ENCODE results near the gene PLEKHG4. TPM values are rescaled to one million over a fixed set of nuclear protein-coding genes. Genes with fewer than 3 reads are reported as not detected.
A peak's percentile ranks its signal among the peaks of the same experiment; 100 is the strongest.

Gene PLEKHG4
- polyA plus RNA-seq, 2 of the 4 experiments (the other 2 are of a cell fraction): 10.0 to 15.9 TPM

- CTCF ChIA-PET: interaction anchor here (0.5 to 5.4 kb wide), 24 partner anchors 9 to 580 kb away, joined by 3 to 36 read pairs (median 4); partner anchors contain the start of genes KCTD19, LRRC36, SLC9A5 and ZDHHC1
- no peak overlapping the region for H3K27ac ChIP-seq
- no peak overlapping the region for H3K4me3 ChIP-seq
- H3K4me2 ChIP-seq: no peak overlapping the region
- POLR2A ChIA-PET: interaction anchor here (1.9 kb wide), 1 partner anchor 28 kb away, joined by 4 read pairs; no protein-coding TSS in a partner anchor
- ATAC-seq (no peak), FAIRE-seq (no peak), DNase-seq (ENCODE audit: low read depth in 1 of 2, low spot score in 1 of 2) (no peak)
- 94% methylated on average over 21 of the region's 21 CpGs for WGBS (ENCODE audit: missing lambda C conversion rate)
- H3K4me1 ChIP-seq: peaks cover 13% of the 10 kb centered on the region; the same call in 2 of the 3 replicates
- no peaks in the 10 kb centered on the region for H3K9me3 ChIP-seq
- TF ChIP-seq CBX2 (IDR thresholded peaks at IDR 0.05; ENCODE audit: borderline replicate concordance, low read depth) (no peak), FOXS1 (CRISPR knock-in tag; IDR thresholded peaks at IDR 0.05) (no peak), ZNF302 (CRISPR knock-in tag; IDR thresholded peaks at IDR 0.05) (no peak), CHD4 (IDR thresholded peaks at IDR 0.05; ENCODE audit: borderline replicate concordance) (no peak), HDAC2 (IDR thresholded peaks at IDR 0.05) (no peak), PHF8 (IDR thresholded peaks at IDR 0.05; ENCODE audit: borderline replicate concordance, low read depth) (no peak), SMC3 (IDR thresholded peaks at IDR 0.05) (no peak), MAFK (IDR thresholded peaks at IDR 0.05; ENCODE audit: partially characterized antibody) (no peak), JUNB (IDR thresholded peaks at IDR 0.05) (no peak), REST (IDR thresholded peaks at IDR 0.05) (no peak), CHD2 (IDR thresholded peaks at IDR 0.05; ENCODE audit: low read length, partially characterized antibody) (no peak), NPAS2 (CRISPR knock-in tag; IDR thresholded peaks at IDR 0.05; ENCODE audit: borderline replicate concordance) (no peak), MYC (IDR thresholded peaks at IDR 0.05; ENCODE audit: borderline replicate concordance, low read length) (no peak)
Measured at GRCh38 chr16:67283826-67284555, 4.7 kb downstream of the PLEKHG4 start.

GRCh38 chr16:67284699-67285646 is 5.6 kb downstream of the PLEKHG4 start:
- Histone ChIP-seq H3K4me1 (peaks cover 14% of the 10 kb centered on the region; the same call in 2 of the 3 replicates), H3K4me2 (no peak overlapping the region), H3K27ac (no peak overlapping the region), H3K4me3 (no peak overlapping the region), H3K9me3 (no peaks in the 10 kb centered on the region)
- ChIA-PET POLR2A (interaction anchor here (0.7 to 1.9 kb wide), 2 partner anchors 27 to 70 kb away, joined by 3 to 4 read pairs; no protein-coding TSS in a partner anchor), CTCF (interaction anchor here (0.5 to 5.4 kb wide), 37 partner anchors 8 to 579 kb away, joined by 3 to 36 read pairs (median 4); partner anchors contain the start of genes FHOD1, KCTD19, LRRC36 and SLC9A5)
- 87% methylated on average over 29 of the region's 34 CpGs for WGBS (ENCODE audit: missing lambda C conversion rate)
- peak; percentile 63 to 88; a peak in 5 of 6 replicates for ATAC-seq
- no peak for FAIRE-seq
- peak; percentile 48 for TF ChIP-seq CTCF (IDR thresholded peaks at IDR 0.05)
- peak; percentile 39 to 57 for TF ChIP-seq RAD21 (conservative IDR thresholded peaks at IDR 0.05 in 1 of 2, IDR thresholded peaks at IDR 0.05 in 1 of 2)
- no peak for TF ChIP-seq TP53 (CRISPR knock-in tag; IDR thresholded peaks at IDR 0.05)
- peak; percentile 44; the same call in 2 of the 3 replicates for TF ChIP-seq SMC3 (IDR thresholded peaks at IDR 0.05)
- no peak for TF ChIP-seq FOSL2 (IDR thresholded peaks at IDR 0.05)
- no peak for TF ChIP-seq FOSL2 (CRISPR knock-in tag; IDR thresholded peaks at IDR 0.05)
- no peak for TF ChIP-seq CEBPB (IDR thresholded peaks at IDR 0.05)
- DNase-seq (ENCODE audit: low read depth in 1 of 2, low spot score in 1 of 2): peak; percentile 44 to 61

Data from A549 (cell line).